SK-N-SH (cell line): ENCODE results near the gene SIPA1L2. TPM values are rescaled to one million over a fixed set of nuclear protein-coding genes. Genes with fewer than 3 reads are reported as not detected.

Source experiments
- CTCF ChIA-PET: fragments of 300-600, 350-600 bp; formaldehyde crosslinking; extraction: SDS; loops from one replicate; lab custom pipeline; 2021; lab: Yijun Ruan, JAX
- POLR2A ChIA-PET: fragments of 350-600 bp; sonication (Branson Sonifier 250); formaldehyde crosslinking; extraction: SDS; loops from one replicate; lab custom pipeline; 2020; ENCODE audit warnings: antibody characterized with exemption, inconsistent platforms; lab: Yijun Ruan, JAX
- DNase-seq: peaks from one replicate; pipeline ENCODE4 v3.0.0; 2012
- H2AFZ ChIP-seq: fragments of 200-600 bp; sonication (generic); 2 replicates; pipeline ENCODE4 v1.8.1; 2016; ENCODE audit warnings: antibody characterized with exemption, mild to moderate bottlenecking, low read depth
- H3F3A ChIP-seq: fragments of 200-600 bp; sonication (generic); replicated peaks from 2 replicates; pipeline ENCODE3; 2016; ENCODE audit warnings: antibody characterized with exemption, mild to moderate bottlenecking; ENCODE audit not compliant: insufficient read depth
- H3K27ac ChIP-seq, 2 experiments: fragments of 200-500 bp in 1 of 2; fragments of 200-600 bp in 1 of 2; sonication (Bioruptor generic) in 1 of 2; sonication (generic), shearing (Covaris generic) in 1 of 2; 2 replicates each; pipeline versions ENCODE4 v1.5.1 to v1.6.1; 2014 to 2016; ENCODE audit warnings: low read depth in 2 of 2, inconsistent platforms in 1 of 2, low read length in 1 of 2, mild to moderate bottlenecking in 1 of 2, mixed read lengths in 1 of 2
- H3K27me3 ChIP-seq: fragments of 200-600 bp; sonication (generic), shearing (Covaris generic); 2 replicates; pipeline ENCODE4 v1.6.1; 2016; ENCODE audit warnings: mixed run types; ENCODE audit not compliant: insufficient read depth
- H3K36me3 ChIP-seq, 2 experiments: fragments of 200-500 bp in 1 of 2; fragments of 200-600 bp in 1 of 2; sonication (Bioruptor generic) in 1 of 2; sonication (generic) in 1 of 2; replicated peaks in 1 of 2; 2 replicates each; pipeline versions ENCODE3 to v1.5.1; 2014 to 2016; ENCODE audit warnings: low read length in 1 of 2, mild to moderate bottlenecking in 1 of 2; ENCODE audit not compliant: insufficient read depth in 2 of 2, control insufficient read depth in 1 of 2
- H3K4me1 ChIP-seq, 2 experiments: fragments of 200-500 bp in 1 of 2; fragments of 200-600 bp in 1 of 2; sonication (Bioruptor generic) in 1 of 2; sonication (generic), shearing (Covaris generic) in 1 of 2; 2 replicates each; pipeline versions ENCODE4 v1.5.1 to v1.6.1; 2014 to 2016; ENCODE audit warnings: low read depth in 1 of 2, low read length in 1 of 2, mixed run types in 1 of 2; ENCODE audit not compliant: insufficient read depth in 2 of 2, control insufficient read depth in 1 of 2
- H3K4me2 ChIP-seq: fragments of 200-600 bp; sonication (generic), shearing (Covaris generic); 2 replicates; pipeline ENCODE4 v1.6.1; 2017; ENCODE audit warnings: mixed run types
- H3K4me3 ChIP-seq, 2 experiments: fragments of 200-500 bp in 1 of 2; fragments of 200-600 bp in 1 of 2; sonication (Bioruptor generic) in 1 of 2; sonication (generic), shearing (Covaris generic) in 1 of 2; 2 replicates each; pipeline versions ENCODE4 v1.5.1 to v1.8.1; 2014 to 2016; ENCODE audit warnings: low read depth in 2 of 2, inconsistent platforms in 1 of 2, low read length in 1 of 2, mild to moderate bottlenecking in 1 of 2, mixed read lengths in 1 of 2, moderate library complexity in 1 of 2
- H3K79me2 ChIP-seq: fragments of 200-600 bp; sonication (generic); 2 replicates; pipeline ENCODE4 v1.8.1; 2017; ENCODE audit warnings: mild to moderate bottlenecking; ENCODE audit not compliant: insufficient read depth
- H3K9ac ChIP-seq: fragments of 200-600 bp; sonication (generic); 2 replicates; pipeline ENCODE4 v1.6.1; 2017; ENCODE audit warnings: mixed run types
- H3K9me2 ChIP-seq: fragments of 200-600 bp; sonication (generic); 2 replicates; pipeline ENCODE4 v1.6.1; 2017; ENCODE audit warnings: mixed run types
- H3K9me3 ChIP-seq: fragments of 200-600 bp; sonication (generic); 2 replicates; pipeline ENCODE4 v1.6.1; 2017; ENCODE audit warnings: mixed run types, mild to moderate bottlenecking, moderate library complexity
- H4K20me1 ChIP-seq: fragments of 200-600 bp; sonication (generic); 2 replicates; pipeline ENCODE4 v1.6.1; 2017; ENCODE audit warnings: mild to moderate bottlenecking, mixed run types; ENCODE audit not compliant: insufficient read depth
- CHD2 ChIP-seq: fragments of 150-350 bp; IDR thresholded peaks from 2 replicates; pipeline ENCODE4 v1.6.1; 2018; ENCODE audit warnings: low read length; ENCODE audit not compliant: partially characterized antibody
- EP300 ChIP-seq, 2 experiments: IDR thresholded peaks; 2 replicates each; pipeline versions ENCODE4 v1.4.0 to v1.6.1; 2012; ENCODE audit warnings: borderline replicate concordance in 1 of 2, low read depth in 1 of 2, low read length in 1 of 2
- FOXJ3 ChIP-seq: sonication (generic); formaldehyde crosslinking; IDR thresholded peaks from 2 replicates; pipeline ENCODE4 v1.5.1; 2020; ENCODE audit warnings: mild to moderate bottlenecking, missing genetic modification reagents
- FOXM1 ChIP-seq: IDR thresholded peaks from 2 replicates; pipeline ENCODE4 v1.4.0; 2012; ENCODE audit warnings: low read depth, mild to moderate bottlenecking
- GABPA ChIP-seq: IDR thresholded peaks from 2 replicates; pipeline ENCODE4 v1.4.0; 2012; ENCODE audit warnings: low read depth, mild to moderate bottlenecking
- MEF2A ChIP-seq: IDR thresholded peaks from 2 replicates; pipeline ENCODE4 v1.4.0; 2012; ENCODE audit warnings: low read depth, borderline replicate concordance
- MXI1 ChIP-seq: IDR thresholded peaks from 2 replicates; pipeline ENCODE4 v1.6.1; 2012; ENCODE audit warnings: mild to moderate bottlenecking, low read depth, low read length, improper control_type of control experiment
- NFIC ChIP-seq: IDR thresholded peaks from 2 replicates; pipeline ENCODE4 v1.4.0; 2012; ENCODE audit warnings: borderline replicate concordance
- TCF12 ChIP-seq: IDR thresholded peaks from 2 replicates; pipeline ENCODE4 v1.4.0; 2012
- WGBS: methylation state at CpG from one replicate; pipeline ENCODE4 v1.1.6; 2017; ENCODE audit warnings: low lambda C conversion rate; 5-methylcytosine and 5-hydroxymethylcytosine counted together
- polyA plus RNA-seq, 3 experiments: library from polyadenylated mRNA; depleted of rRNA; stranded (reverse); fragments of >200 nt; gene quantifications; 2 replicates each; pipeline ENCODE4 v1.2.3, GENCODE V29; 2012
- TF ChIP-seq, protein P1 (sequence below): IDR thresholded peaks from 2 replicates; pipeline ENCODE4 v1.6.1; 2012; ENCODE audit warnings: mild to moderate bottlenecking, low read depth, low read length, moderate library complexity

SIPA1L2 gene
- polyA plus RNA-seq, 1 of the 3 experiments (the other 2 are of a cell fraction), result 0.48 TPM

DNA sequence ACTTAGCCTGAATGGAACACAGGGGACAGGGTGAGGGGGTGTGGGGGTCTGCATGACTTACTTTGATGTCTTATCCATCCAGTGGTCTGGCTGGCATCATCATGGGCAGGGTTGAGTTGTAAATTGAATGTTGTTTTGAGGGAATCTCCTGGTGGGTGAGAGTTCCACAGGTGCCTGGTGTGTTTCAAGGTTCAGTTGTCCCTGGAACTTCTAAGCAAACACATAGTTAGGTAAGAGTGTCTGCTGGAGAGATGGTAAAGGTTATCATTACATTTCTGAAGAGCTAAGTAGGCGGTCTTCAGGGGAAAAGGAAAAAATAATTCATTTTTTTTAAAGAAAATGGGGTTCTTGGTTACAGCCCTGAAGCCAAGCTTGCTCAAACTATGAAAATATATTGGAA, 46.0 kb upstream of the SIPA1L2 start (continued):
- TF ChIP-seq, protein P1, sequence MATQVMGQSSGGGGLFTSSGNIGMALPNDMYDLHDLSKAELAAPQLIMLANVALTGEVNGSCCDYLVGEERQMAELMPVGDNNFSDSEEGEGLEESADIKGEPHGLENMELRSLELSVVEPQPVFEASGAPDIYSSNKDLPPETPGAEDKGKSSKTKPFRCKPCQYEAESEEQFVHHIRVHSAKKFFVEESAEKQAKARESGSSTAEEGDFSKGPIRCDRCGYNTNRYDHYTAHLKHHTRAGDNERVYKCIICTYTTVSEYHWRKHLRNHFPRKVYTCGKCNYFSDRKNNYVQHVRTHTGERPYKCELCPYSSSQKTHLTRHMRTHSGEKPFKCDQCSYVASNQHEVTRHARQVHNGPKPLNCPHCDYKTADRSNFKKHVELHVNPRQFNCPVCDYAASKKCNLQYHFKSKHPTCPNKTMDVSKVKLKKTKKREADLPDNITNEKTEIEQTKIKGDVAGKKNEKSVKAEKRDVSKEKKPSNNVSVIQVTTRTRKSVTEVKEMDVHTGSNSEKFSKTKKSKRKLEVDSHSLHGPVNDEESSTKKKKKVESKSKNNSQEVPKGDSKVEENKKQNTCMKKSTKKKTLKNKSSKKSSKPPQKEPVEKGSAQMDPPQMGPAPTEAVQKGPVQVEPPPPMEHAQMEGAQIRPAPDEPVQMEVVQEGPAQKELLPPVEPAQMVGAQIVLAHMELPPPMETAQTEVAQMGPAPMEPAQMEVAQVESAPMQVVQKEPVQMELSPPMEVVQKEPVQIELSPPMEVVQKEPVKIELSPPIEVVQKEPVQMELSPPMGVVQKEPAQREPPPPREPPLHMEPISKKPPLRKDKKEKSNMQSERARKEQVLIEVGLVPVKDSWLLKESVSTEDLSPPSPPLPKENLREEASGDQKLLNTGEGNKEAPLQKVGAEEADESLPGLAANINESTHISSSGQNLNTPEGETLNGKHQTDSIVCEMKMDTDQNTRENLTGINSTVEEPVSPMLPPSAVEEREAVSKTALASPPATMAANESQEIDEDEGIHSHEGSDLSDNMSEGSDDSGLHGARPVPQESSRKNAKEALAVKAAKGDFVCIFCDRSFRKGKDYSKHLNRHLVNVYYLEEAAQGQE, result no peak
- TF ChIP-seq NFIC (no peak), MXI1 (no peak), EP300 (IDR thresholded peaks at IDR 0.05; ENCODE audit: borderline replicate concordance in 1 of 2, low read depth in 1 of 2, low read length in 1 of 2) (no peak)

DNA sequence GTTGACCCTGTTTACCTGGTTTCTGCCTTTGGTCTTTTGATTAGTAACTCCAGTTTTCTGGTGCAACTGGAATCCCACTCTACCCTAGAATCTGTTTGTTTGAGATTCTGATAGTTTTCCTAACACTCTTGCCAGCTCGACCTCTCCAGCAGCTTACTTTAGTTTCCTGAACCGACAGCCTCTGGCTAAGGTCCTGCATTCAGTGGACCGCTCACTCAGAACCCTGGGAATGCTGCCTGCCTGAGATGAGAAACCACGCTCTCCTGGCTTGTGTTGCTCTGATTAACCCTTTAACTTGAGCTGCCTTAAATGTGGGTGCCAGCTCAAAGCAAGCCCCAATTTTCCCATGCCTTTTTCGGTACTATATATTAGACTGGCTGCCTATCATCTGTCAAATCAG, 45.3 kb upstream of the SIPA1L2 start:
- no peaks in the 10 kb centered on the region for H3K4me1 ChIP-seq
- H3K27ac ChIP-seq, result no peak overlapping the region
- WGBS, result 51% methylated on average over 5 of the region's 5 CpGs
- no peaks in the 10 kb centered on the region for H3K79me2 ChIP-seq
- no peak for TF ChIP-seq FOXM1
- no peak for TF ChIP-seq FOXJ3 (CRISPR knock-in tag)
- no peak for TF ChIP-seq TCF12
- TF ChIP-seq GABPA, result no peak
- TF ChIP-seq NFIC, result no peak
- no peak for TF ChIP-seq CHD2
- TF ChIP-seq MEF2A, result no peak
- no peak for TF ChIP-seq EP300 (IDR thresholded peaks at IDR 0.05; ENCODE audit: borderline replicate concordance in 1 of 2, low read depth in 1 of 2, low read length in 1 of 2)
- TF ChIP-seq MXI1, result no peak
- H3K9ac ChIP-seq, result no peak overlapping the region
- no peaks in the 10 kb centered on the region for H3K36me3 ChIP-seq
- no peaks in the 10 kb centered on the region for H3K9me3 ChIP-seq
- ChIA-PET CTCF (no interaction called here), POLR2A (no interaction called here)
- H3K4me2 ChIP-seq, result no peak overlapping the region
- H4K20me1 ChIP-seq, result no peaks in the 10 kb centered on the region
- no peak overlapping the region for H2AFZ ChIP-seq
- H3K4me3 ChIP-seq, result no peak overlapping the region
- no peaks in the 10 kb centered on the region for H3F3A ChIP-seq
- no peaks in the 10 kb centered on the region for H3K27me3 ChIP-seq
- no peak for DNase-seq
- H3K9me2 ChIP-seq, result no peaks in the 10 kb centered on the region

DNA sequence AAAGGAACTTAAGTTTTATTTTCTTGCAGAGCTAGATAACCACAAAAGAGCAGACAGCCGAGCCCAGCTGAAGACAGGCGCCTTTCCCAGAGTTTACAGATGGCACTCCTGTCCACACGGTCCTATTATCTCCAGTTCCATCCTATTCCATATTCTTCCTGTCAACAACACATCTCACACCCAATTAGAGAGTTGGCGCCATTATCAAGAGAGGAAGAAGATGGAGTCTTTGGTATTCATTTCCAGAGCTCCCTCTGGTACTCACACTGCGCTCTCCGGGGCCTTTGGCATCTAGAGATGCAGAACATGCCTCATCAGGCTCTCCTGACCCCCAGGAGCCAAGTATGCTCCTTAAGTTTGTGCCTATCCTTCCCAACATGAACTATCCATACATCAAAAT, 43.3 kb upstream of the SIPA1L2 start:
- POLR2A ChIA-PET, result no interaction called here
- CTCF ChIA-PET, result no interaction called here

More for the DNA sequence above, 43.3 kb upstream of the SIPA1L2 start:
- Histone ChIP-seq H3K36me3 (no peaks in the 10 kb centered on the region), H3K9me3 (no peaks in the 10 kb centered on the region), H3K4me3 (no peak overlapping the region), H3K27me3 (no peaks in the 10 kb centered on the region), H3K9me2 (no peaks in the 10 kb centered on the region), H3K27ac (no peak overlapping the region), H3K9ac (no peak overlapping the region), H3K4me2 (no peak overlapping the region), H4K20me1 (no peaks in the 10 kb centered on the region), H3F3A (no peaks in the 10 kb centered on the region), H3K4me1 (no peaks in the 10 kb centered on the region), H2AFZ (no peak overlapping the region), H3K79me2 (no peaks in the 10 kb centered on the region)
- no peak for DNase-seq
- TF ChIP-seq MEF2A, result no peak
- WGBS, result 60% methylated on average over 6 of the region's 6 CpGs
